HUES48 (cell line): ENCODE data around the gene SLC6A5.

Source experiments
- H3K27ac ChIP-seq: one replicate; pipeline ENCODE4 v1.7.0; 2013; ENCODE audit warnings: low read depth, low read length, inconsistent platforms
- H3K27me3 ChIP-seq: 2 replicates; pipeline ENCODE4 v1.6.1; 2013; ENCODE audit warnings: mild to moderate bottlenecking, low read length; ENCODE audit not compliant: control insufficient read depth, insufficient read depth
- H3K36me3 ChIP-seq: 2 replicates; pipeline ENCODE4 v1.6.1; 2013; ENCODE audit warnings: low read length; ENCODE audit not compliant: control insufficient read depth, insufficient read depth
- H3K4me1 ChIP-seq: 2 replicates; pipeline ENCODE4 v1.6.1; 2013; ENCODE audit warnings: mild to moderate bottlenecking, low read length; ENCODE audit not compliant: control insufficient read depth, insufficient read depth
- H3K4me3 ChIP-seq: 2 replicates; pipeline ENCODE4 v1.5.1; 2013; ENCODE audit warnings: mild to moderate bottlenecking, low read depth, low read length
- H3K9ac ChIP-seq: 2 replicates; pipeline ENCODE4 v1.6.1; 2013; ENCODE audit warnings: mild to moderate bottlenecking, low read depth, low read length, moderate library complexity
- H3K9me3 ChIP-seq: 2 replicates; pipeline ENCODE4 v1.6.1; 2013; ENCODE audit warnings: low read length; ENCODE audit not compliant: control insufficient read depth, insufficient read depth

Gene SLC6A5

GRCh38 chr11:20647976-20648565 lies 48.7 kb downstream of the SLC6A5 start:
- Histone ChIP-seq H3K27ac (no peak overlapping the region), H3K4me1 (peaks cover 5% of the 10 kb centered on the region; the same call in 1 of the 2 replicates), H3K4me3 (no peak overlapping the region), H3K9me3 (no peaks in the 10 kb centered on the region), H3K36me3 (no peaks in the 10 kb centered on the region), H3K9ac (no peak overlapping the region), H3K27me3 (no peaks in the 10 kb centered on the region)

DNA sequence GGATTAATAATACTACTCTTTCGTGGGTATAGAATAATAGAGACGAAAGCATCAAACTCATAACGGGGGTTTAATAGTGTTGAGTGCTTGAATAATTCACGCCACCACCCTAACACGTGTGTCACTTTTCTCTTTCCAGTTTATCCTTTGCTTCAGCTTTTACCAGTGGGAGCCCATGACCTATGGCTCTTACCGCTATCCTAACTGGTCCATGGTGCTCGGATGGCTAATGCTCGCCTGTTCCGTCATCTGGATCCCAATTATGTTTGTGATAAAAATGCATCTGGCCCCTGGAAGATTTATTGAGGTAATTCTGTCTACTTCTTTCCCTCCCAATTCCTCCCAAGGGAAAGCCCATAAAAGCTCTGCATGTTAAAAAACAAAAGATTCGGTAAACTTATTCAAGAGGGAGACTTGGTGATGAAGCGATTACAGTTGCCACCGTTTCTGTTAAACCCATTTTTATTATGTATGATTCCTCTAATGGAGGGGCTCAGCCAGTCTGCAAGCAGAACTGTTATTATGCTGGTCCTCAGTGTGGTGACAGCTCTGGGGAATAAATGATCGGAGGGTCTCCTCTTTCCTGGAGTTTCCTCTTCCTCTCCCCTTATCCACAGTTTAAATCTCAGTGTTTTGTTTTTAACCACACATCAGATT lies 52.9 kb downstream of the SLC6A5 start:
- Histone ChIP-seq H3K36me3 (no peaks in the 10 kb centered on the region), H3K27ac (no peak overlapping the region), H3K27me3 (no peaks in the 10 kb centered on the region), H3K9me3 (no peaks in the 10 kb centered on the region), H3K4me3 (no peak overlapping the region), H3K9ac (no peak overlapping the region), H3K4me1 (peaks cover 6% of the 10 kb centered on the region)

GRCh38 chr11:20654038-20654437 lies 54.6 kb downstream of the SLC6A5 start:
- peaks cover 19% of the 10 kb centered on the region for H3K4me1 ChIP-seq
- no peak overlapping the region for H3K9ac ChIP-seq
- H3K27ac ChIP-seq: no peak overlapping the region
- no peaks in the 10 kb centered on the region for H3K36me3 ChIP-seq
- H3K27me3 ChIP-seq: no peaks in the 10 kb centered on the region
- no peak overlapping the region for H3K4me3 ChIP-seq
- H3K9me3 ChIP-seq: no peaks in the 10 kb centered on the region

DNA sequence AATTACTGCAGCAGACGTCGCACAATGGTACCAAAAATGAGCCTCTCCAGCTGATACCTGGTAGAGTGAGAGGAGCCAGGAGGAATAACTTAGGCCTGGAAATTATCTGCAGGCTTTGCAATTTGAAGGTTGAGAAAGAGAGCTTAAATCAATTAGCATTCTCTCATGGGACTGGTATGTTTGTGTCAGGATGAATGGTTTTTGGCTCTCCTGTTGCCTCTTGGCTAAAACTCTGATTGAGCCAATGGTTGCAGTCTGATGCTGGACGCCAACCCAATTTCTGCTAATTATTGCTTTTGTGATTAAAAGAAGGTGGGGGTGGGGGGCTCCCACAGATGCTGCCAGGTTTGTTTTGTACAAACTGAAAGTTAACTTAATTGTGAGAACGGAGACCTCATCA lies 57.5 kb downstream of the SLC6A5 start:
- Histone ChIP-seq H3K4me1 (peaks cover 19% of the 10 kb centered on the region), H3K36me3 (no peaks in the 10 kb centered on the region), H3K27ac (no peak overlapping the region), H3K4me3 (no peak overlapping the region), H3K9me3 (no peaks in the 10 kb centered on the region), H3K27me3 (no peaks in the 10 kb centered on the region), H3K9ac (no peak overlapping the region)

DNA sequence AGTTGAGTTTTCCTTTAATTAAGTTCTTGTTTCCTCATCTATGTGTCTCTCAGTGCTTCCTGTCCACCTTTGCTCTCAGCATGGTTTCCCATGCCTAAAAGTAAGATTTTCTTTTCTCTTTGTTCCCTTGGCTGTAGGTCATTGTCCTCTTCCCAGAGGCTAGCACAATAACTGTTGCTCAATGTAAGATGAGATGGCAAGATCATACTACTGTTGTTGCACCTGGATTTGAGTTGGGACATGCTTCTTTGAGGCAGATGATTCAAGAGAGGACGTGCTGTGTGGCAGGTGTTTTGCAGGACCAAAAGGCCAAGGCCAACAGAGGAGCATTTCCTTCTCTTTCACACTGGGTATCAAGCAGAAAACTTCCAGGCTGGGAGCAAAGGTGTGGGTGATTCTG lies 58.7 kb downstream of the SLC6A5 start:
- peaks cover 19% of the 10 kb centered on the region for H3K4me1 ChIP-seq
- no peak overlapping the region for H3K9ac ChIP-seq
- no peak overlapping the region for H3K4me3 ChIP-seq
- no peaks in the 10 kb centered on the region for H3K9me3 ChIP-seq
- H3K27ac ChIP-seq: no peak overlapping the region
- H3K27me3 ChIP-seq: peaks cover 2% of the 10 kb centered on the region
- H3K36me3 ChIP-seq: no peaks in the 10 kb centered on the region

GRCh38 chr11:20661445-20661844 lies 62.0 kb downstream of the SLC6A5 start:
- Histone ChIP-seq H3K27me3 (peaks cover 25% of the 10 kb centered on the region), H3K9me3 (no peaks in the 10 kb centered on the region), H3K4me1 (peaks cover 19% of the 10 kb centered on the region), H3K9ac (no peak overlapping the region), H3K27ac (no peak overlapping the region), H3K4me3 (no peak overlapping the region), H3K36me3 (no peaks in the 10 kb centered on the region)

DNA sequence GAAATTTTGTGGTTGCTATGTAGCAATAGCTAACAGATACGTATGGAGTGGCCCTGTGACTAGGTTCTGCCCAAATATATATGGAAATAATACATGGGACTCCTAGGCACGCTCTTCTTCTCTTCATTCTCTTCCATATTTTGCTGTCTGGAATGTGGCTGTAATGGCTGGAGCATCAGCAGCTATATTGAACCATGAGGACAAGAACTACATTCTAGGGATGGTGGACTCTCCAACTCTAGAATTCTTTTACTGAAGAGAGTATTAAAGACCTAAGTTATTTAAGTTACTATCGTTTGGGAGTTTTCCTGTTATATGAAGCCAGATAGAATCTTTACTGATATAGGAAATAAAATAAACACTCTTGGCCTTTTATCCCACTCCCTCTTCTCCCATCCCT lies 62.4 kb downstream of the SLC6A5 start:
- Histone ChIP-seq H3K4me3 (no peak overlapping the region), H3K9ac (no peak overlapping the region), H3K27ac (no peak overlapping the region), H3K36me3 (no peaks in the 10 kb centered on the region), H3K9me3 (no peaks in the 10 kb centered on the region), H3K4me1 (peaks cover 17% of the 10 kb centered on the region), H3K27me3 (peaks cover 29% of the 10 kb centered on the region)

- H3K27me3 ChIP-seq: peaks cover 84% of the 10 kb centered on the region
- peak overlapping the region; percentile 67 for H3K4me3 ChIP-seq
- no peaks in the 10 kb centered on the region for H3K36me3 ChIP-seq
- H3K9ac ChIP-seq: no peak overlapping the region
- H3K9me3 ChIP-seq: no peaks in the 10 kb centered on the region
- H3K27ac ChIP-seq: no peak overlapping the region
- peaks cover 36% of the 10 kb centered on the region for H3K4me1 ChIP-seq
Measured at GRCh38 chr11:20668131-20668809, 68.9 kb downstream of the SLC6A5 start.

DNA sequence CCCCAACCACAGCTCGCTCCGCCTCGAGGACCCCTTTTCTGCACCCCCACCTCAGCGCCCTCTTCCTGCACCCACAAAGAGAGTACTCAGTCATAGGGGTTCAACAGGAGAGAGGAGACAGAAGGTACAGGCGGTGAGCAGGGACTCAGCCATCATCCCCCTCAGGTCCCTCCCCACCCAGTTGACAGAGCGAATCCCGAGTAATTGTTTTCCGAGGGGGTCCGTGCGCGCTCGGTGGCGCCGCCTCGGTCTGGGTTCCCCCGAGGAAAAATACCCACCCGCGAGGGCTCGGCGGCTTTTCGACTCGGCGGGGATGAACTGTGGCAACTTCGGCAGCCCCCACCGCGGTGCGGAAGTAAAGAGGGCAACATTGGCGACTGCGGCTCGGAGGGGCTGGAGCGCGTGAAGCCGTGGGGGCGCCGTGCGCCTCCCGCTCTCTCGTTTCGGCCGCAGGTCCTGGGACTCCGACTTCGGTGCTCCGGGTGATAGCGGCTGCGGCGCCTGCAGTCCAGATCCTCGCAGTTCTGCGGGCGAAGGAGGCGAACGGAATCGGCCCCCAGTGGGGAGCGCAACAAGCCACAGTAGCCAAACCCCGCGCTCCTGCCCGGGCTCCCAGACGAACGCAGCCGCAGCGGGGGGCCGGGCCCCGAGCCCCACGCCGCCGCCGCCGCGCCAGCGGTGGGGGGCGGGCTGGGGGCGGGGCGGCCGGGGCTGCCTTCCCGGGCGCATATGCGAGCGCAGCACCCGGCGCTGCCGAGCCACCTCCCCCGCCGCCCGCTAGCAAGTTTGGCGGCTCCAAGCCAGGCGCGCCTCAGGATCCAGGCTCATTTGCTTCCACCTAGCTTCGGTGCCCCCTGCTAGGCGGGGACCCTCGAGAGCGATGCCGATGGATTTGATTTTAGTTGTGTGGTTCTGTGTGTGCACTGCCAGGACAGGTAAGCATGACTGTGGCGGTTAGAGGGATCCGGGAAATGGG lies 69.7 kb downstream of the SLC6A5 start, which contains the start of gene NELL1:
NELL1 (plus strand) TSS at position 743 of the 976 bp plus-strand sequence.
- H3K9ac ChIP-seq: no peak within 1 kb of the TSS
- H3K27ac ChIP-seq: no peak within 1 kb of the TSS
- no peaks in the 10 kb centered on the region for H3K9me3 ChIP-seq
- peaks cover 84% of the 10 kb centered on the region for H3K27me3 ChIP-seq
- peak within 1 kb of the TSS; percentile 67 for H3K4me3 ChIP-seq
- no peaks in the 10 kb centered on the region for H3K36me3 ChIP-seq
- peaks cover 36% of the 10 kb centered on the region for H3K4me1 ChIP-seq

GRCh38 chr11:20669820-20670684 lies 70.6 kb downstream of the SLC6A5 start:
- Histone ChIP-seq H3K9me3 (no peaks in the 10 kb centered on the region), H3K27me3 (peaks cover 76% of the 10 kb centered on the region), H3K9ac (no peak overlapping the region), H3K27ac (no peak overlapping the region), H3K4me3 (peak overlapping the region; percentile 67), H3K4me1 (peaks cover 36% of the 10 kb centered on the region), H3K36me3 (no peaks in the 10 kb centered on the region)
